Erythroblast (primary cell): ENCODE results near the gene ATP2A2.

Experiments used
- GATA1 ChIP-seq: IDR thresholded peaks from 2 replicates; pipeline ENCODE4 v1.6.1; 2011; ENCODE audit warnings: low read depth, mild to moderate bottlenecking, control low read depth, low read length, moderate library complexity
- POLR2A ChIP-seq: IDR thresholded peaks from 2 replicates; pipeline ENCODE4 v1.6.1; 2011; ENCODE audit warnings: mild to moderate bottlenecking, low read length

GRCh38 chr12:110301065-110301806 is 20.2 kb downstream of the ATP2A2 start:
- no peak for TF ChIP-seq POLR2A
- TF ChIP-seq GATA1, result no peak
